Naive thymus-derived CD4-positive, alpha-beta T cell (primary cell): Measurements from ENCODE around the gene HAUS3. TPM values are rescaled to one million over a fixed set of nuclear protein-coding genes. Genes with fewer than 3 reads are reported as not detected.
A peak's percentile ranks its signal among the peaks of the same experiment; 100 is the strongest.
"Not testable (repeated sequence)": the region's sequence is repeated elsewhere in the genome, so short reads cannot be mapped to it uniquely, and the experiment has no call there.

Experiments used
- ATAC-seq: fragments of 150-1000 bp; cut with Tn5 transposase; 2 replicates; pipeline ENCODE4 v1.10.0; 2021; ENCODE audit warnings: mild to moderate bottlenecking, moderate library complexity
- CTCF ChIA-PET: fragments of 350-600 bp; sonication (Branson Sonifier 250); formaldehyde crosslinking; loops from one replicate; lab custom pipeline; 2021; ENCODE audit warnings: antibody characterized with exemption; lab: Charles Lee
- POLR2A ChIA-PET: fragments of 350-600 bp; sonication (Branson Sonifier 250); formaldehyde crosslinking; loops from one replicate; lab custom pipeline; 2021; ENCODE audit warnings: antibody characterized with exemption, inconsistent platforms; lab: Charles Lee
- DNase-seq, 9 donors: peaks; one replicate each; pipeline versions ENCODE4 v3.0.0 to v3.0.0-alpha.2; 2020 to 2022; ENCODE audit warnings: mixed read lengths in 1 of 9
- H3K27ac ChIP-seq: one replicate; pipeline ENCODE4 v1.7.0; 2013; ENCODE audit warnings: mild to moderate bottlenecking, low read depth, low read length, moderate library complexity
- H3K27me3 ChIP-seq, 2 donors: one replicate each; pipeline ENCODE4 v1.7.0; 2013; ENCODE audit warnings: low read length in 2 of 2, mild to moderate bottlenecking in 2 of 2, moderate library complexity in 2 of 2; ENCODE audit not compliant: control insufficient read depth in 2 of 2, insufficient read depth in 2 of 2
- H3K36me3 ChIP-seq, 3 experiments: 1 replicate in 2 of 3; 2 replicates in 1 of 3; pipeline ENCODE4 v1.7.0; 2013; ENCODE audit warnings: low read length in 3 of 3, mild to moderate bottlenecking in 3 of 3, moderate library complexity in 1 of 3; ENCODE audit not compliant: insufficient read depth in 3 of 3, control insufficient read depth in 2 of 3
- H3K4me1 ChIP-seq, 2 donors: one replicate each; pipeline ENCODE4 v1.7.0; 2013; ENCODE audit warnings: low read length in 2 of 2, mild to moderate bottlenecking in 2 of 2, moderate library complexity in 1 of 2; ENCODE audit not compliant: control insufficient read depth in 2 of 2, insufficient read depth in 2 of 2
- H3K4me3 ChIP-seq: 2 replicates; pipeline ENCODE4 v1.7.0; 2013; ENCODE audit warnings: mild to moderate bottlenecking, low read length
- H3K9me3 ChIP-seq, 3 experiments: 1 replicate in 2 of 3; 2 replicates in 1 of 3; pipeline ENCODE4 v1.7.0; 2013; ENCODE audit warnings: low read length in 3 of 3; ENCODE audit not compliant: control insufficient read depth in 2 of 3
- H3K27ac Mint-ChIP-seq, 9 donors: one replicate each; pipeline ENCODE4 v1.8.0; 2020 to 2022; ENCODE audit warnings: mixed read lengths in 9 of 9, mild to moderate bottlenecking in 8 of 9, moderate library complexity in 5 of 9, inconsistent platforms in 2 of 9
- H3K27me3 Mint-ChIP-seq, 5 donors: one replicate each; pipeline ENCODE4 v1.8.0; 2021 to 2022; ENCODE audit warnings: mixed read lengths in 5 of 5, mild to moderate bottlenecking in 1 of 5
- H3K36me3 Mint-ChIP-seq, 5 donors: one replicate each; pipeline ENCODE4 v1.8.0; 2020 to 2022; ENCODE audit warnings: mixed read lengths in 5 of 5, mild to moderate bottlenecking in 3 of 5, inconsistent platforms in 1 of 5
- H3K4me1 Mint-ChIP-seq, 7 donors: one replicate each; pipeline ENCODE4 v1.8.0; 2020 to 2022; ENCODE audit warnings: mixed read lengths in 7 of 7, mild to moderate bottlenecking in 3 of 7, inconsistent platforms in 1 of 7
- H3K4me3 Mint-ChIP-seq, 10 donors: one replicate each; pipeline ENCODE4 v1.8.0; 2020 to 2022; ENCODE audit warnings: mild to moderate bottlenecking in 10 of 10, mixed read lengths in 10 of 10, moderate library complexity in 6 of 10, inconsistent platforms in 2 of 10
- H3K9me3 Mint-ChIP-seq, 11 donors: one replicate each; pipeline ENCODE4 v1.8.0; 2020 to 2022; ENCODE audit warnings: mixed read lengths in 11 of 11, mild to moderate bottlenecking in 4 of 11, inconsistent platforms in 1 of 11, moderate library complexity in 1 of 11
- intact Hi-C, 2 donors: fragments of 100-400 bp; cut with micrococcal nuclease; formaldehyde crosslinking; loops; one replicate each; pipeline ENCODE4 v1.15.1; 2023
- polyA plus RNA-seq, 2 donors: library from polyadenylated mRNA; unstranded; fragments of 300-500 nt; fragmentation: Illumina TruSeq; gene quantifications; one replicate each; pipeline ENCODE4 v1.2.3, GENCODE V29; 2021
- total RNA-seq, 6 experiments: library from RNA in 5 of 6; stranded (reverse) in 5 of 6; gene quantifications; 1 replicate in 5 of 6; 2 replicates in 1 of 6; pipeline ENCODE4 v1.2.3 and lab custom pipeline; 2021 to 2026

The HAUS3 gene
- total and polyA plus RNA-seq, 7 experiments from 2014 or later, result 18.5 to 88.2 (median 33.4) TPM

DNA sequence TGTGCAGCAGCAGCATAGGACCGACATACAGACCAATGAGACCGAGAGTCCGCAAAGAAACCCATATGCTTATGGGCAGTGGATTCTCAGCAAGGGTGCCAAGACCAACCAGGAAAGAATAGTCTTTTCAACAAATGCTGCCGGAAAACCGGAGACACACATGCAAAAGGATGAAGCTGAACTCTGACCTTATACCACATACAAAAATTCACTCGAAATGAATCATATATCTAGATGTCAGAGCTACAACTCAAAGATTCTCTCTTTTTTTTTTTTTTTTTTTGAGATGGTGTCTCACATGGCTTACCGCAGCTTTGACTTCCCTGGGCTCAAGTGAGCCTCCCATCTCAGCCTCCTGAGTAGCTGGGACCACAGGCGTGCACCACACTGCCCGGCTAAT, 36.0 kb upstream of the HAUS3 start:
- no peak overlapping the region for H3K27ac Mint-ChIP-seq

DNA sequence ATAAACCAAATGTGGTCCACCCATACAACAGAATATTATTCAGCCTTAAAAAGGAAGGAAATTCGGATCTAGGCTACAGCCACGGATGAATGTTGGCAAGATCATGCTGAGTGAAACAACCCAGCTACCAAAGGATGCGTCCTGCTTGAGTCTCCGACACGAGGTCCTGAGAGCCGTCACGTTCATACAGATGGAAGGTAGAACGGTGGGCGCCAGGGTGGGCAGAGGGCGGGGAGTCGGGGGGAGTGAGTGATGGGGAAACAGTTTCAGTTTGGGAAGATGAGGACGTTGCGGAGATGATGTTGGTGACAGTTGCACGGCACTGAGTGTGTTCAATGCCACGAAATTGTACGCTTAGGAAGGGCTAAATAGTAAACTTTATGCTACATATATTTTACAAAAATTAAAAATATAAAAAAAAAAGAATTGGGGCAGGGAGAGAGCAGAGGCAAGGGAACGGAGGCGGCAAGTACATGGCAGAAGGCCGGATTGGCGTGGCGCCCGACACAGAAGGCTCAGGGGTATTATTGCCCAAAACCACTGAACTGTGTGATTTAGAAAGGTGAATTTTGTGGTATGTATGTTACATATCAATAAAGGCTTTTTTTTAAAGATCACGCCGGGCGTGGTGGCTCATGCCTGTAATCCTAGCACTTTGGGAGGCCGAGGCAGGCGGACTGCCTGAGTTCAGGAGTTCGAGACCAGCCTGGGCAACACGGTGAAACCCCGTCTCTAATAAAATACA, 34.8 kb upstream of the HAUS3 start:
- H3K9me3 Mint-ChIP-seq, result no peaks in the 10 kb centered on the region
- no peaks in the 10 kb centered on the region for H3K27me3 Mint-ChIP-seq
- no peak overlapping the region for H3K4me3 Mint-ChIP-seq
- POLR2A ChIA-PET, result interaction anchor here (1.1 kb wide), 1 partner anchor 15 kb away, joined by 4 read pairs; the partner anchor contains the start of gene MXD4
- Histone ChIP-seq H3K4me3 (no peak overlapping the region), H3K27me3 (no peaks in the 10 kb centered on the region), H3K27ac (no peak overlapping the region), H3K9me3 (no peaks in the 10 kb centered on the region), H3K36me3 (no peaks in the 10 kb centered on the region), H3K4me1 (peaks cover 12 to 13% of the 10 kb centered on the region in 2 donors)
- H3K4me1 Mint-ChIP-seq, result peaks cover 10 to 26% (median 20%) of the 10 kb centered on the region in 7 donors
- CTCF ChIA-PET, result no interaction called here
- intact Hi-C loops, result no loop called here
- no peak for ATAC-seq
- no peak for DNase-seq
- H3K27ac Mint-ChIP-seq, result no peak overlapping the region
- H3K36me3 Mint-ChIP-seq, result peaks cover 0 to 7% (median 3%) of the 10 kb centered on the region in 5 donors

More for the DNA sequence above, 36.0 kb upstream of the HAUS3 start:
- intact Hi-C loops, result no loop called here
- no peaks in the 10 kb centered on the region for H3K36me3 ChIP-seq
- DNase-seq (no peak), ATAC-seq (no peak)
- peaks cover 0 to under 1% (median 0%) of the 10 kb centered on the region in 11 donors for H3K9me3 Mint-ChIP-seq
- H3K27me3 Mint-ChIP-seq, result no peaks in the 10 kb centered on the region
- H3K4me1 Mint-ChIP-seq, result peaks cover 20 to 35% (median 32%) of the 10 kb centered on the region in 7 donors
- no peaks in the 10 kb centered on the region for H3K9me3 ChIP-seq
- no peak overlapping the region for H3K4me3 ChIP-seq
- ChIA-PET POLR2A (no interaction called here), CTCF (no interaction called here)
- peaks cover 22 to 25% of the 10 kb centered on the region in 2 donors for H3K4me1 ChIP-seq
- peaks cover 0 to 6% (median 2%) of the 10 kb centered on the region in 5 donors for H3K36me3 Mint-ChIP-seq
- no peak overlapping the region for H3K27ac ChIP-seq
- H3K27me3 ChIP-seq, result no peaks in the 10 kb centered on the region
- H3K4me3 Mint-ChIP-seq, result no peak overlapping the region

DNA sequence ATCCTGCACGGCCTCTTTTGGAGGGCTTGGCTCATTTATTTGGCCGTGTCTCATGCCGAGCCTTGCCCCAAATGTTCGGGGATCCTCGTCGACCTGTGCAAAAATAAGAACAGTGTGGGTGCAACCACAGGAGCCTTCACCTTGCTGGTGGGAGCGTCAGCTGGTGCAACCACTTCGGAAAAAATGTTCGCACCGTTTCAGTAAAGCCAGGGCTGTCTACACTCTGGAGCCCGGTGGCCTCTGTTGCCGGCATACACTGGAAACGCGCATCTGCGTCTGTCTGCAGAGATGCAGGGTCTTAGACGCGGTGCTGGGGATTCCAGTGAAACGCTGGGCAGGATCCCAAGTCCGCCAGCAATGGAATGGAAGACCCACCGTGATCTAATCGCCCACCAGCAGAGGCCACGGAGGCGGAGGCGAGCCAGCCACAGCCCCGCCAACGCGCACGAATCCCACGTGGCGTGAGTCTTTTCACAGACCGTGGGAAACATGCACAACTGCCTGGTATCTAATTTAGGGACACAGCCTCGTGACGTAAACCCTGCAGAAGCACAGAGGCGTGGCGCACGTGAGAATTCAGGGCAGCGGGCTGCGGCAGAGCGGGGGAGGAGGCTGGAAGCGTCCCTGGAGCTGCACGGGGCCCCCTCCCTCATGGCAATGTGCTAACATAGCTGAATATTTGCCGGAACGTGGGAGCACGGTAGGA, 33.8 kb upstream of the HAUS3 start:
- no peak overlapping the region for H3K4me3 ChIP-seq
- no peaks in the 10 kb centered on the region for H3K27me3 ChIP-seq
- intact Hi-C loops, result no loop called here
- H3K27ac Mint-ChIP-seq, result no peak overlapping the region
- H3K9me3 Mint-ChIP-seq, result no peaks in the 10 kb centered on the region
- H3K36me3 ChIP-seq, result no peaks in the 10 kb centered on the region
- POLR2A ChIA-PET, result interaction anchor here (1.1 kb wide), 1 partner anchor 14 kb away, joined by 4 read pairs; the partner anchor contains the start of gene MXD4
- H3K27ac ChIP-seq, result no peak overlapping the region
- peaks cover 2% of the 10 kb centered on the region in 2 donors for H3K4me1 ChIP-seq
- no peak for ATAC-seq
- CTCF ChIA-PET, result no interaction called here
- DNase-seq, result no peak
- H3K4me3 Mint-ChIP-seq, result no peak overlapping the region
- H3K27me3 Mint-ChIP-seq, result no peaks in the 10 kb centered on the region
- H3K36me3 Mint-ChIP-seq, result peaks cover 0 to 7% (median 3%) of the 10 kb centered on the region in 5 donors
- H3K9me3 ChIP-seq, result no peaks in the 10 kb centered on the region
- H3K4me1 Mint-ChIP-seq, result peaks cover 0 to 16% (median 9%) of the 10 kb centered on the region in 7 donors

- H3K27ac Mint-ChIP-seq, H3K4me3 ChIP-seq, H3K9me3 ChIP-seq, H3K4me1 ChIP-seq, H3K27me3 ChIP-seq, H3K9me3 Mint-ChIP-seq, H3K36me3 ChIP-seq, DNase-seq, ATAC-seq, intact Hi-C loops, POLR2A ChIA-PET, H3K4me1 Mint-ChIP-seq, H3K27ac ChIP-seq, CTCF ChIA-PET, H3K4me3 Mint-ChIP-seq, H3K36me3 Mint-ChIP-seq, H3K27me3 Mint-ChIP-seq: not testable (repeated sequence)
Observed at GRCh38 chr4:2275044-2275397, 33.1 kb upstream of the HAUS3 start.

- H3K4me3 ChIP-seq, result no peak overlapping the region
- ATAC-seq (no peak), DNase-seq (no peak)
- POLR2A ChIA-PET, result no interaction called here
- peaks cover 0 to 4% (median 0%) of the 10 kb centered on the region in 7 donors for H3K4me1 Mint-ChIP-seq
- peaks cover 0 to 7% (median 3%) of the 10 kb centered on the region in 5 donors for H3K36me3 Mint-ChIP-seq
- H3K9me3 Mint-ChIP-seq, result no peaks in the 10 kb centered on the region
- H3K9me3 ChIP-seq, result no peaks in the 10 kb centered on the region
- intact Hi-C loops, result no loop called here
- no peak overlapping the region for H3K4me3 Mint-ChIP-seq
- no peaks in the 10 kb centered on the region for H3K36me3 ChIP-seq
- H3K27me3 ChIP-seq, result no peaks in the 10 kb centered on the region
- H3K27me3 Mint-ChIP-seq, result no peaks in the 10 kb centered on the region
- no peak overlapping the region for H3K27ac ChIP-seq
- CTCF ChIA-PET, result no interaction called here
- no peaks in the 10 kb centered on the region for H3K4me1 ChIP-seq
- no peak overlapping the region for H3K27ac Mint-ChIP-seq
Observed at GRCh38 chr4:2274320-2275043, 32.6 kb upstream of the HAUS3 start.

GRCh38 chr4:2273657-2274319, 31.9 kb upstream of the HAUS3 start:
- Mint-ChIP-seq H3K27ac (no peak overlapping the region), H3K27me3 (no peaks in the 10 kb centered on the region), H3K36me3 (peaks cover 0 to 8% (median 3%) of the 10 kb centered on the region in 5 donors), H3K9me3 (peaks cover 0 to 1% (median 0%) of the 10 kb centered on the region in 11 donors), H3K4me3 (no peak overlapping the region), H3K4me1 (peaks cover 0 to 4% (median 0%) of the 10 kb centered on the region in 7 donors)
- Histone ChIP-seq H3K4me1 (no peaks in the 10 kb centered on the region), H3K9me3 (no peaks in the 10 kb centered on the region), H3K36me3 (no peaks in the 10 kb centered on the region), H3K27me3 (no peaks in the 10 kb centered on the region), H3K4me3 (no peak overlapping the region), H3K27ac (no peak overlapping the region)
- ChIA-PET CTCF (no interaction called here), POLR2A (interaction anchor here (1.1 kb wide), 1 partner anchor 11 kb away, joined by 3 read pairs; no protein-coding TSS in a partner anchor)
- intact Hi-C loops, result no loop called here
- DNase-seq, result no peak
- ATAC-seq, result peak; percentile 7
